Lower leg skin (tissue), 4 donors: ENCODE measurements around the gene CCDC106. TPM values are rescaled to one million over a fixed set of nuclear protein-coding genes. Genes with fewer than 3 reads are reported as not detected.

Experiments
- DNase-seq, 2 donors: peaks; one replicate each; pipeline ENCODE4 v3.0.0-alpha.2; 2019; ENCODE audit warnings: low spot score in 2 of 2
- H3K4me3 ChIP-seq: fragments of 200-600 bp; sonication (generic); 2 replicates; pipeline ENCODE4 v1.5.1; 2017; ENCODE audit warnings: mild to moderate bottlenecking, low read depth; ENCODE audit not compliant: poor library complexity, severe bottlenecking
- CTCF ChIP-seq, 3 donors: fragments of 450-650 bp; IDR thresholded peaks; one replicate each; pipeline ENCODE4 v1.5.1; 2016; ENCODE audit warnings: antibody characterized with exemption in 3 of 3, mild to moderate bottlenecking in 3 of 3, moderate library complexity in 2 of 3
- POLR2A ChIP-seq, 2 donors: fragments of 450-650 bp; IDR thresholded peaks; one replicate each; pipeline ENCODE4 v1.6.1; 2016 to 2017; ENCODE audit warnings: antibody characterized with exemption in 2 of 2, mild to moderate bottlenecking in 1 of 2, moderate library complexity in 1 of 2
- WGBS, 2 donors: methylation state at CpG; one replicate each; pipeline ENCODE4 v1.1.5; 2018; 5-methylcytosine and 5-hydroxymethylcytosine counted together
- intact Hi-C: fragments of 100-400 bp; cut with DNase I; formaldehyde crosslinking; loops from one replicate; pipeline ENCODE4 v1.15.0; 2023; ENCODE audit warnings: low total_unique reads
- total RNA-seq, 4 donors: library from RNA; depleted of rRNA; stranded (reverse); fragments of >200 nt; gene quantifications; one replicate each; pipeline ENCODE4 v1.1.0, GENCODE V29; 2016

The CCDC106 gene
- 10 to 100 TPM in 1 of 4 donors, 1 to 10 TPM in 3; 7.9 to 10.4 (median 8.5) TPM for total RNA-seq

- H3K4me3 ChIP-seq, result peak within 1 kb of the TSS; percentile 64
- intact Hi-C loops, result no loop called here
- 1 to 4% methylated on average over 20 to 36 of the region's 87 CpGs for WGBS, 2 donors
- no peak for TF ChIP-seq CTCF (IDR thresholded peaks at IDR 0.05)
- no peak for TF ChIP-seq POLR2A (IDR thresholded peaks at IDR 0.05)
- no peak for DNase-seq
Observed at GRCh38 chr19:55647732-55648584, at the start of gene CCDC106. TSS of gene CCDC106 (plus strand) at chr19:55648212. CDS start at chr19:55649047, 835 bp downstream.

GRCh38 chr19:55598719-55599467 lies 49.1 kb upstream of the CCDC106 start:
- peak; percentile 91 to 98 for DNase-seq
- WGBS, 2 donors, result 6 to 8% methylated on average over 23 to 25 of the region's 26 CpGs
- no peak for TF ChIP-seq POLR2A (IDR thresholded peaks at IDR 0.05)
- TF ChIP-seq CTCF (IDR thresholded peaks at IDR 0.05), result no peak
- H3K4me3 ChIP-seq, result peak overlapping the region; percentile 35
- intact Hi-C loops, result no loop called here

GRCh38 chr19:55599468-55599841 lies 48.6 kb upstream of the CCDC106 start, which contains the start of gene FIZ1:
TSS of gene FIZ1 (minus strand) at chr19:55599517. CDS start at chr19:55597865, 1,652 bp downstream.
- TF ChIP-seq POLR2A (IDR thresholded peaks at IDR 0.05) (no peak), CTCF (IDR thresholded peaks at IDR 0.05) (no peak)
- intact Hi-C loops, result no loop called here
- peak within 1 kb of the TSS; percentile 67 for H3K4me3 ChIP-seq
- WGBS, 2 donors, result 0 to 1% methylated on average over 23 of the region's 23 CpGs
- peak; percentile 98 to 100 for DNase-seq

GRCh38 chr19:55599842-55600661 lies 48.0 kb upstream of the CCDC106 start, which contains the start of gene ZNF524:
TSS of gene ZNF524 (plus strand) at chr19:55600288. CDS start at chr19:55602113, 1,825 bp downstream.
- peak; percentile 85 to 96 for DNase-seq
- intact Hi-C loops, result no loop called here
- 0% methylated on average over 46 to 51 of the region's 97 CpGs for WGBS, 2 donors
- TF ChIP-seq POLR2A (IDR thresholded peaks at IDR 0.05) (no peak), CTCF (IDR thresholded peaks at IDR 0.05) (no peak)
- peak within 1 kb of the TSS; percentile 67 for H3K4me3 ChIP-seq

- DNase-seq, result no peak
- no peak for TF ChIP-seq POLR2A (IDR thresholded peaks at IDR 0.05)
- TF ChIP-seq CTCF (IDR thresholded peaks at IDR 0.05), result no peak
- 2 to 5% methylated on average over 14 to 15 of the region's 15 CpGs for WGBS, 2 donors
- intact Hi-C loops, result no loop called here
- H3K4me3 ChIP-seq, result peak overlapping the region; percentile 67
Observed at GRCh38 chr19:55600662-55601028, 47.4 kb upstream of the CCDC106 start.
